ENCODE results near the gene FAM120B. TPM values are rescaled to one million over a fixed set of nuclear protein-coding genes. Genes with fewer than 3 reads are reported as not detected.

The FAM120B gene
- total RNA-seq, 4 donors from 2014 or later = 10.7 to 17.0 (median 13.5) TPM

DNA sequence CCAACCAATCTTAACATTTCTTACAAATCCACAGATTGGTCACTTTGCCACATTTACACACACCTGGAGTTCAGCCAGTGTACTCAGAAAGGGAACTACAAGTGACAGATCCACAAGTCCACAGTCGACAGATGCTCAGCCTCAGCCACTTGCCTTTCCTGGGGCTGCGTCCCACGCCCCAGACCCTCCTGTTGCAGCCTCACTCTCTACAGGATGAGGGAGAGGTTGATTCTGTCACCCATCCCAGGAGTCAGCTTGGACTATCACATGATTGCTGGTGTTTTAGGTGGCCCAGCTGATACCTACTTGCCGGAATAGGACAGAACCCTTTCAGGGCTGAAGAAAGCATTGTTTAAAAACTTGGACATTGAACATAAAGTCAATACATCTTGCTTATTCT is 108.8 kb downstream of the FAM120B start:
- no peak overlapping the region for H3K27ac ChIP-seq
- TF ChIP-seq, protein P1, sequence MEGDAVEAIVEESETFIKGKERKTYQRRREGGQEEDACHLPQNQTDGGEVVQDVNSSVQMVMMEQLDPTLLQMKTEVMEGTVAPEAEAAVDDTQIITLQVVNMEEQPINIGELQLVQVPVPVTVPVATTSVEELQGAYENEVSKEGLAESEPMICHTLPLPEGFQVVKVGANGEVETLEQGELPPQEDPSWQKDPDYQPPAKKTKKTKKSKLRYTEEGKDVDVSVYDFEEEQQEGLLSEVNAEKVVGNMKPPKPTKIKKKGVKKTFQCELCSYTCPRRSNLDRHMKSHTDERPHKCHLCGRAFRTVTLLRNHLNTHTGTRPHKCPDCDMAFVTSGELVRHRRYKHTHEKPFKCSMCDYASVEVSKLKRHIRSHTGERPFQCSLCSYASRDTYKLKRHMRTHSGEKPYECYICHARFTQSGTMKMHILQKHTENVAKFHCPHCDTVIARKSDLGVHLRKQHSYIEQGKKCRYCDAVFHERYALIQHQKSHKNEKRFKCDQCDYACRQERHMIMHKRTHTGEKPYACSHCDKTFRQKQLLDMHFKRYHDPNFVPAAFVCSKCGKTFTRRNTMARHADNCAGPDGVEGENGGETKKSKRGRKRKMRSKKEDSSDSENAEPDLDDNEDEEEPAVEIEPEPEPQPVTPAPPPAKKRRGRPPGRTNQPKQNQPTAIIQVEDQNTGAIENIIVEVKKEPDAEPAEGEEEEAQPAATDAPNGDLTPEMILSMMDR (IDR thresholded peaks at IDR 0.05 in 4 of 5, conservative IDR thresholded peaks at IDR 0.05 in 1 of 5) = no peak
- TF ChIP-seq POLR2A (IDR thresholded peaks at IDR 0.05) = no peak
- intact Hi-C loops (cut with DNase I; ENCODE audit: low total_unique reads) = no loop called here
- ATAC-seq (no peak), DNase-seq (no peak)
- in situ Hi-C loops (cut with MboI; ENCODE audit: low sequenced_read_pairs in 4 of 4) = no loop called here
- peaks cover 0 to 3% (median 0%) of the 10 kb centered on the region in 3 donors for H3K27me3 ChIP-seq
- no peaks in the 10 kb centered on the region for H3K9me3 ChIP-seq
- H3K4me1 ChIP-seq = no peaks in the 10 kb centered on the region
- no peaks in the 10 kb centered on the region for H3K36me3 ChIP-seq
- H3K4me3 ChIP-seq = no peak overlapping the region

DNA sequence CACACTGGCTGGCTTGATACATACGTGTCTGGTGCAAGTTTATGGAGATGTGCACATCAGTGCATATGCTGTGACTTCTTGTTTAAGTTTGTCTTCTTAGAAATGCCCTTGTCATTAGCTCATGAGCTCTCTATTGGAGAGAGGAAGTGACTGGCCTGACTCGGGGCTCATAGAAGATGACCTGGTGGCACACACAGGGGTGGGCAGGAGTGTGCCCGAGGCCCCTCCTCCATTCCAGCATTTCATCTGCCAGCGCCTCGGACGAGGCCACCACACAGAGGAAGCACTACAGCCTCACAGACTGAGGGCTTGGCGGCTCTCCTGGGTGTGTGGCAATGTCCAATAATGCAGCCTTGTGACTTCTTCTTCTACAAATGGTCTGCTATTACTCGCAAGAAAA is 109.7 kb downstream of the FAM120B start:
- DNase-seq (no peak), ATAC-seq (no peak)
- H3K4me1 ChIP-seq = no peaks in the 10 kb centered on the region
- TF ChIP-seq, protein P1 (IDR thresholded peaks at IDR 0.05 in 4 of 5, conservative IDR thresholded peaks at IDR 0.05 in 1 of 5) = no peak
- TF ChIP-seq POLR2A (IDR thresholded peaks at IDR 0.05) = no peak
- in situ Hi-C loops (cut with MboI; ENCODE audit: low sequenced_read_pairs in 4 of 4) = no loop called here
- no peak overlapping the region for H3K4me3 ChIP-seq
- peaks cover 0 to 3% (median 0%) of the 10 kb centered on the region in 3 donors for H3K27me3 ChIP-seq
- intact Hi-C loops (cut with DNase I; ENCODE audit: low total_unique reads) = no loop called here
- no peak overlapping the region for H3K27ac ChIP-seq
- no peaks in the 10 kb centered on the region for H3K36me3 ChIP-seq
- H3K9me3 ChIP-seq = no peaks in the 10 kb centered on the region

DNA sequence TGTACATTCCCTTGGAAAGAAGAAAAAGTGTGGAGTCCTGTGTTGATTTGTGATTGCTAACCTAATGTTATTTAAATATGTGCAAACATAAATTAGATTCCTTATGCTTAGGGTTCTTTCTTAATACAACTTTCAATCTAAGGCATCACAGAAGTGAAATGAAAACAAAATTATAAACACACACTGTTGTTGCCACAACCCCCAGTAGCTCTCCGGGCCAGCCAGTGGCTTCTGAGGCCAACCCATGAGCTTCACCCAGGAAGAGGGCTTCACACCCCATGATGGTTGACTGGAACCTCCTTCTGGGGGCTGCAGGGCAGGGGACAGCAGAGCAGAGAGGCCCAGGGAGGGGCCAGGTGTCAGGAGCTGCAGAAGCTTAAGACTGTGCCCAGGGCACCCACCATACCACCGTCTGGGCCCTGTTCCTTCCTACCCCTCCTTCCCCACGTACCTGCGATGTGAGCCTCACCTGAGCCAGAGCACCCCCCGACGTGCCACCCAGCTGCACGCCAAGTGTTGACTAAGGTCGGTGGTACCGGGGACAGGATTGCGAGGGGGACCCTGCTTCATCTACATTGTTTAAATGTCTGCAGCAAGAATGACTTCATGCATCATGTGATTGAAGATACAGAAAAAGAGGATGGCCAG is 110.5 kb downstream of the FAM120B start:
- Histone ChIP-seq H3K9me3 (no peaks in the 10 kb centered on the region), H3K27ac (no peak overlapping the region), H3K27me3 (peaks cover 0 to 3% (median 0%) of the 10 kb centered on the region in 3 donors), H3K36me3 (no peaks in the 10 kb centered on the region), H3K4me1 (no peaks in the 10 kb centered on the region), H3K4me3 (no peak overlapping the region)
- in situ Hi-C loops (cut with MboI; ENCODE audit: low sequenced_read_pairs in 4 of 4) = no loop called here
- intact Hi-C loops (cut with DNase I; ENCODE audit: low total_unique reads) = no loop called here
- DNase-seq = no peak
- ATAC-seq = no peak
- TF ChIP-seq, protein P1 (IDR thresholded peaks at IDR 0.05 in 4 of 5, conservative IDR thresholded peaks at IDR 0.05 in 1 of 5) = no peak
- no peak for TF ChIP-seq POLR2A (IDR thresholded peaks at IDR 0.05)

DNA sequence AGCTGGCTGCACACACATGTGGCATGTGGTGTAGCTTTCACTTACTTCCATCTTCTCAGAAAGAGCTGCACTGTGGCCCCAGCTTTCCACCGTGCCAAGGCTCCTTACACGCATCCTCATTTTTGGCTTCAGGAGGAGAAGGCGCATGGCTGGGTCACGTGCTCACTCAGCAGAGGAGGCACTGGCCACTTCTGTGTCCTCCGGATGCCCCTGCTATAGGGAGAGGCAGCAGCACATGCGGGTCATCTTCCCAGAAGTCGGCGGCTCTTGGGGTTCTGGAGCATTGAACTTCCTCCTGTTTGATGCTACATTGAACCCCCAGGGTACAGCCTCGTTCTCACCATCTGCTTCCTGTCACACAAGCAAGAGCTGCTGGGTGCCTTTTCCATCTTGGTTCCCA is 111.3 kb downstream of the FAM120B start:
- TF ChIP-seq, protein P1 (IDR thresholded peaks at IDR 0.05 in 4 of 5, conservative IDR thresholded peaks at IDR 0.05 in 1 of 5) = no peak
- TF ChIP-seq POLR2A (IDR thresholded peaks at IDR 0.05) = no peak
- DNase-seq (no peak), ATAC-seq (no peak)
- in situ Hi-C loops (cut with MboI; ENCODE audit: low sequenced_read_pairs in 4 of 4) (no loop called here), intact Hi-C loops (cut with DNase I; ENCODE audit: low total_unique reads) (no loop called here)
- H3K27ac ChIP-seq = no peak overlapping the region
- H3K27me3 ChIP-seq = peaks cover 0 to 3% (median 0%) of the 10 kb centered on the region in 3 donors
- H3K4me1 ChIP-seq = no peaks in the 10 kb centered on the region
- no peaks in the 10 kb centered on the region for H3K36me3 ChIP-seq
- no peaks in the 10 kb centered on the region for H3K9me3 ChIP-seq
- H3K4me3 ChIP-seq = no peak overlapping the region

DNA sequence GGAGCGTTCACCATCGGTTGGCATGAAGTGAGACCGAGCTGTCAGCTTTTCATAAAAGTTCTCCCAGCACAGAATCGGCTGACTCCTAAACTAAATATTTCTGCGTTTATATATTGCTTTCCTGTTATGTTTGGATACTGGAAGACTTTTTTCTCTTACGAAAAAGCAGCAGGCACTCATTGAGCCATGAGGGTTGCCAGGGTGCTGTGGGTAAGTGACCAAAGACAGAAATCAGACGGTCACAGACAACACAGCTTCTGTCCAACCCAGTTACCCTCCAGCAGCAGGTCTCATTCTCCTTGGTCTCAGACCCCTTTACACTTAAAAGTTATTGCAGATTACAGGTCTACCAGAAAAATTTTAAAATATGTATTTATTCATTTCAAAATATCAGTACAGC is 113.7 kb downstream of the FAM120B start:
- TF ChIP-seq, protein P1 (IDR thresholded peaks at IDR 0.05 in 4 of 5, conservative IDR thresholded peaks at IDR 0.05 in 1 of 5) = no peak
- no peak for TF ChIP-seq POLR2A (IDR thresholded peaks at IDR 0.05)
- no peak for DNase-seq
- H3K27me3 ChIP-seq = peaks cover 0 to 3% (median 0%) of the 10 kb centered on the region in 3 donors
- no peaks in the 10 kb centered on the region for H3K9me3 ChIP-seq
- no peak overlapping the region for H3K4me3 ChIP-seq
- H3K36me3 ChIP-seq = no peaks in the 10 kb centered on the region
- ATAC-seq = no peak
- intact Hi-C loops (cut with DNase I; ENCODE audit: low total_unique reads) = no loop called here
- in situ Hi-C loops (cut with MboI; ENCODE audit: low sequenced_read_pairs in 4 of 4) = no loop called here
- no peak overlapping the region for H3K27ac ChIP-seq
- no peaks in the 10 kb centered on the region for H3K4me1 ChIP-seq

Measured in gastrocnemius medialis (tissue), 4 donors.